OCI-LY7 (cell line): ENCODE measurements around the gene SH3RF3.

Source experiments
- CTCF ChIP-seq: fragments of 200-600 bp; sonication (generic); conservative IDR thresholded peaks from 2 replicates; pipeline ENCODE4 v1.5.1; 2014; ENCODE audit warnings: mild to moderate bottlenecking, antibody characterized with exemption, low read length, moderate library complexity, mixed read lengths
- EZH2phosphoT487 ChIP-seq: fragments of 200-600 bp; sonication (generic); IDR thresholded peaks from 2 replicates; pipeline ENCODE4 v1.6.1; 2018; ENCODE audit warnings: low read depth, borderline replicate concordance, mild to moderate bottlenecking, mixed run types, antibody characterized with exemption, low read length, moderate library complexity, mixed read lengths

DNA sequence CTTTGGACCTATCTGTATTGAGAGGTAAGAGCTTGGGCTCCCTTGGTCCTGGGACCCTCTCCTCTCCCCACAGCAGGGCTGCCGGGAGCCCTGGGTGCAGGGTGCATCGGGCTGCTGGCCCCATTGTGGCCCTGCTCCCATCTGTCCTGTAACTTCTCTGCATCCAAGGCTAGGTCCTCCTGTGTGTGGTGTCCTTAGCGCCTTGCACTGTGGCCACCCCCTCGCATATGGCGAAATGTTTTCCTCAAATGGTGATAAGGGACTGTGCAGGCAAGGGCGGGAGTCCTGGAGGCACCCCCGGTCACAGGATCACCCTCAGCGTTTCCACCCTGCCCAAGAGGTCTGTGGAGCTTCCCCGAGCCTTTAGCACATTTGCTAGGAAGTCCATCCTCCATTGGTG, 208.2 kb downstream of the SH3RF3 start:
- TF ChIP-seq CTCF (no peak), EZH2phosphoT487 (no peak)
